AG09309 (cell line): ENCODE measurements around the gene SRRD.

Experiments used
- DNase-seq: peaks from one replicate; pipeline ENCODE4 v3.0.0-alpha.2; 2010; ENCODE audit warnings: low read depth
- H3K4me3 ChIP-seq: 2 replicates; pipeline ENCODE4 v1.5.1; 2011; ENCODE audit warnings: mild to moderate bottlenecking, low read depth, low read length, moderate library complexity; ENCODE audit not compliant: control insufficient read depth
- TF ChIP-seq, protein P1 (sequence below): IDR thresholded peaks from 2 replicates; pipeline ENCODE4 v1.5.1; 2011; ENCODE audit warnings: mild to moderate bottlenecking, low read depth, low read length, inconsistent platforms; ENCODE audit not compliant: insufficient read depth, control insufficient read depth; ENCODE audit errors: missing control alignments

The SRRD gene

DNA sequence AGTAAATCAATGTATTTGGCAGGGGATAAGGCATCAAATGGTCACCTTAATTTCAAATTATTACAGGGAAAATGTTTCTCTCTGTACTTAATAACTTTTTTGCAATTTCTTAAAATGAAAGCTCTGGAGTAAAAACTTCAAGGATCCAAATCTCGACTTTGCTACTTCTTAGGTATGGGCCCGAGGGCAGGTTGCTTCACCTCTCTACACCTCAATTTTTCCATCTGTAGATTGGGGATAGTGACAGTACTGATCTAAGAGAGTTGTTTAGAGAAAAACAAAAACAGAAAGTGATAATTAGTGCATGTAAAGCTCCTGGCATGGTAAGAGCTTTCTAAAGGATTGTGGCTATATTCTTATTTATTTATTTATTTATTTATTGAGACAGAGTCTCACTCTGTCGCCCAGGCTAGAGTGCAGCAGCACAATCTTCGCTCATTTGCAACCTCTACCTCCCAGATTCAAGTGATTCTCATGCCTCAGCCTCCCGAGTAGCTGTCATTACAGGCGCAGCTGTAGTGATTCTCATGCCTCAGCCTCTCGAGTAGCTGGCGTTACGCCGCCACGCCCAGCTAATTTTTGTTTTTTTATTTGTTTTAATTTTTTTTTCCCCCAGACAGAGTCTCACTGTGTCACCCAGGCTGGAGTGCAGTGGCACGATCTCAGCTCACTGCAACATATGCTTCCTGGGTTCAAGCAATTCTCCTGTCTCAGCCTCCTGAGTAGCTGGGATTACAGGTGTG, 30.9 kb downstream of the SRRD start:
- TF ChIP-seq, protein P1, sequence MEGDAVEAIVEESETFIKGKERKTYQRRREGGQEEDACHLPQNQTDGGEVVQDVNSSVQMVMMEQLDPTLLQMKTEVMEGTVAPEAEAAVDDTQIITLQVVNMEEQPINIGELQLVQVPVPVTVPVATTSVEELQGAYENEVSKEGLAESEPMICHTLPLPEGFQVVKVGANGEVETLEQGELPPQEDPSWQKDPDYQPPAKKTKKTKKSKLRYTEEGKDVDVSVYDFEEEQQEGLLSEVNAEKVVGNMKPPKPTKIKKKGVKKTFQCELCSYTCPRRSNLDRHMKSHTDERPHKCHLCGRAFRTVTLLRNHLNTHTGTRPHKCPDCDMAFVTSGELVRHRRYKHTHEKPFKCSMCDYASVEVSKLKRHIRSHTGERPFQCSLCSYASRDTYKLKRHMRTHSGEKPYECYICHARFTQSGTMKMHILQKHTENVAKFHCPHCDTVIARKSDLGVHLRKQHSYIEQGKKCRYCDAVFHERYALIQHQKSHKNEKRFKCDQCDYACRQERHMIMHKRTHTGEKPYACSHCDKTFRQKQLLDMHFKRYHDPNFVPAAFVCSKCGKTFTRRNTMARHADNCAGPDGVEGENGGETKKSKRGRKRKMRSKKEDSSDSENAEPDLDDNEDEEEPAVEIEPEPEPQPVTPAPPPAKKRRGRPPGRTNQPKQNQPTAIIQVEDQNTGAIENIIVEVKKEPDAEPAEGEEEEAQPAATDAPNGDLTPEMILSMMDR: no peak
- H3K4me3 ChIP-seq: no peak overlapping the region
- DNase-seq: no peak

DNA sequence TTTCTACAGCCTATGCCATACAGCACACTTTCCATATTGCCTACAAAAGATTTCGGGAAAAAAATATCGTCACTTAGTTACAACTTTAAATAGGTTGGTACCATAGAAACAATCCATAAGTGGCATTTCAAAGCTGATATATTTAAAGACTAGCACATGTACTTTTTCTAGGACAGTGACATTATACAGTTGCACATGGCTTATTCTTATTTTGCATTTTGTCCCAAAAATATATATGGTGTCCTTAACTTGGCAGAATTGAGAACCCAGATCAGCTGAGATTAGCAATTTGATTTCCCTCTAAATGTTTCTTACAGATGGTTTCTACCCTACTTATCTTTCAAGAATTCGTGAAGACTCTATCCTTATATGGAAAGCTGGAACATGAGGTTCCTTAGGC, 32.3 kb downstream of the SRRD start:
- no peak for DNase-seq
- TF ChIP-seq, protein P1: no peak

DNA sequence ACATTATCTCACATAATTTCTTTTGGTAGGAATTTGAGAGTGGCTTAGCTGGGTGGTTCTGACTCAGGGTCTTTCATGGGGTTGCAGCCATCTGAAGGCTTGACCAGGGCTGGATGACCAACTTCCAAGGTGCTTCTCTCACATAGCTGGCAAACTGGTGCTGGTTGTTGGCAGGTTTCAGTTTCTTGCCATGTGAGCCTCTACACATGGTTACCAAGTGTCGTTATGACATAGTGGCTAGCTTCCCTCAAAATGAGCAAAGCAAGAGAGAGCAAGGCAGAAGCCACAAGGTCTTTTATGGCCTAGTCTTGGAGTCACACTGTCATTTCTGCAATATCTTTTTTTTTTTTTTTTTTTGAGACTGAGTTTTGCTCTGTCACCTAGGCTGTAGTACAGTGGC, 32.8 kb downstream of the SRRD start:
- no peak overlapping the region for H3K4me3 ChIP-seq
- TF ChIP-seq, protein P1: no peak
- DNase-seq: no peak

More for the DNA sequence above, 32.3 kb downstream of the SRRD start:
- H3K4me3 ChIP-seq: no peak overlapping the region

DNA sequence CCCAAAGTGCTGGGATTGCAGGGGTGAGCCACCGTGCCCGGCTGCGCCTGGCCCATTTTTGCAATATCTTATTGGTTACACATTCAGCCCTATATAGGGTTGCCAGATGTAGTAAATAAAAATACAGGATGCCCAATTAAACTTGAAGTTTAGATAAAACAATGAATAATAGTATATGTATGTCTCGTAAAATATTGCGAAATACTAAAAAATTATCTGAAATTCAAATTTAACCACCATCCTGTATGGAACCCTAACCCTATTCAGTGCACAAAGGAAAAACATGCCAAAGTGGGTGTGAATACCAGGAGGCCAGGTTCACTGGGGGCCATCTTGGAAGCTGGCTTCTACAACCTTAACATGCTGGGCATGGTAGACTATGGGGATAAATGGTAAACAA, 33.8 kb downstream of the SRRD start:
- no peak overlapping the region for H3K4me3 ChIP-seq
- no peak for DNase-seq
- TF ChIP-seq, protein P1: no peak

DNA sequence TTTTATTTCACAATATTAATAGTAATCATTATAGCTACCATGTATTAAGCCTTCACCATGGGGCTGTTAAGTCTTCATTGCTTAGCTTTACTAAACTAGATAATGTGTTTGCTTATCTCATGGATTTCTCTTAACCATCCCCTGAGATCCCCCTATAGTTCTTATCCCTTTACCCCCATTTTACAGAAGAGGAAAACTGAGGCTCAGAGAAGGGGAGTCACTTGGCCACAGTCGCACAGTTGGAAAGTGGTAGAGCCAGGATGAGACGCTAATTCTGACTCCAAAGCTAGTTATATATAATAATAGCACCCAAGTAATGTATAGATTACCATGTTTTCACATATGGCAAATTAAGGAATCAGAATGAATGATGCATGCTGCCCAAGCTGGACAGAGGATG, 38.3 kb downstream of the SRRD start:
- DNase-seq: no peak

DNA sequence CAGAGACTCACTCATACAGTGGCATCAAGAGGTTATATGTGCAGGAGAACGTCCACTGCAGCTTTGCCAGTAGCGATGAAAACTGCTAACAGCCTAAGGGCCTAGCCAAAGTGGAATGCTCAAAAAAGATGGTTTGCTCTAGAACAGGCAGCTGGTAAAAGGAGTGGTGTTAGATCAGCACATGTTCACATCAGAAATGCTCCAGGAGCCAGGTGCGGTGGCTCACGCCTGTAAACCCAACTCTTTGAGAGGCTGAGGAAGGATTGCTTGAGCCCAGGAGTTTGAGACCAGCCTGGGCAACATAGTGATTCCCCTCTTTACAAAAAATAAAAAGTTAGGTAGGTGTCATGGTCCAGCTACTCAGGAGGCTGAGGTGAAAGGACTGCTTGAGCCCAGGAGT, 38.9 kb downstream of the SRRD start:
- TF ChIP-seq, protein P1: no peak
- no peak for DNase-seq
- H3K4me3 ChIP-seq: no peak overlapping the region

More for the DNA sequence above, 38.3 kb downstream of the SRRD start:
- no peak overlapping the region for H3K4me3 ChIP-seq
- TF ChIP-seq, protein P1: no peak
